Ishikawa (cell line): ENCODE data around the gene KCNQ5.

ENCODE experiments used
- CEBPB ChIP-seq: IDR thresholded peaks from 2 replicates; pipeline ENCODE4 v1.6.1; 2012
- CREB1 ChIP-seq: IDR thresholded peaks from 2 replicates; pipeline ENCODE4 v1.6.1; 2012; ENCODE audit warnings: low read depth
- EGR1 ChIP-seq: IDR thresholded peaks from 2 replicates; pipeline ENCODE4 v1.6.1; 2012
- EP300 ChIP-seq: IDR thresholded peaks from 2 replicates; pipeline ENCODE4 v1.6.1; 2012; ENCODE audit warnings: borderline replicate concordance
- FOXM1 ChIP-seq: IDR thresholded peaks from 2 replicates; pipeline ENCODE4 v1.6.1; 2012; ENCODE audit warnings: low read depth, borderline replicate concordance
- MAX ChIP-seq: IDR thresholded peaks from 2 replicates; pipeline ENCODE4 v1.6.1; 2012
- RAD21 ChIP-seq: IDR thresholded peaks from 2 replicates; pipeline ENCODE4 v1.6.1; 2012; ENCODE audit warnings: low read depth
- REST ChIP-seq: IDR thresholded peaks from 2 replicates; pipeline ENCODE4 v1.6.1; 2012; ENCODE audit warnings: low read depth, mild to moderate bottlenecking
- TAF1 ChIP-seq: IDR thresholded peaks from 2 replicates; pipeline ENCODE4 v1.6.1; 2012; ENCODE audit warnings: low read depth, mild to moderate bottlenecking
- TEAD4 ChIP-seq: IDR thresholded peaks from 2 replicates; pipeline ENCODE4 v1.6.1; 2012
- YY1 ChIP-seq: IDR thresholded peaks from 2 replicates; pipeline ENCODE4 v1.6.1; 2012; ENCODE audit warnings: low read depth
- ZBTB7A ChIP-seq: IDR thresholded peaks from 2 replicates; pipeline ENCODE4 v1.6.1; 2012; ENCODE audit warnings: low read depth

GRCh38 chr6:73182021-73182607 is 560.2 kb downstream of the KCNQ5 start:
- TF ChIP-seq ZBTB7A (no peak), CEBPB (no peak), FOXM1 (no peak), EGR1 (no peak), EP300 (no peak), YY1 (no peak), MAX (no peak), TEAD4 (no peak), TAF1 (no peak), RAD21 (no peak), REST (no peak), CREB1 (no peak)
